GM12872 (cell line): ENCODE data around the gene BOC.

ENCODE experiments used
- TF ChIP-seq, protein P1 (sequence below): IDR thresholded peaks from 3 replicates; pipeline ENCODE4 v1.5.1; 2011; ENCODE audit warnings: low read depth, mild to moderate bottlenecking, low read length, moderate library complexity; ENCODE audit not compliant: insufficient read depth

Gene BOC

GRCh38 chr3:113312416-113312815, 101.1 kb downstream of the BOC start:
- TF ChIP-seq, protein P1, sequence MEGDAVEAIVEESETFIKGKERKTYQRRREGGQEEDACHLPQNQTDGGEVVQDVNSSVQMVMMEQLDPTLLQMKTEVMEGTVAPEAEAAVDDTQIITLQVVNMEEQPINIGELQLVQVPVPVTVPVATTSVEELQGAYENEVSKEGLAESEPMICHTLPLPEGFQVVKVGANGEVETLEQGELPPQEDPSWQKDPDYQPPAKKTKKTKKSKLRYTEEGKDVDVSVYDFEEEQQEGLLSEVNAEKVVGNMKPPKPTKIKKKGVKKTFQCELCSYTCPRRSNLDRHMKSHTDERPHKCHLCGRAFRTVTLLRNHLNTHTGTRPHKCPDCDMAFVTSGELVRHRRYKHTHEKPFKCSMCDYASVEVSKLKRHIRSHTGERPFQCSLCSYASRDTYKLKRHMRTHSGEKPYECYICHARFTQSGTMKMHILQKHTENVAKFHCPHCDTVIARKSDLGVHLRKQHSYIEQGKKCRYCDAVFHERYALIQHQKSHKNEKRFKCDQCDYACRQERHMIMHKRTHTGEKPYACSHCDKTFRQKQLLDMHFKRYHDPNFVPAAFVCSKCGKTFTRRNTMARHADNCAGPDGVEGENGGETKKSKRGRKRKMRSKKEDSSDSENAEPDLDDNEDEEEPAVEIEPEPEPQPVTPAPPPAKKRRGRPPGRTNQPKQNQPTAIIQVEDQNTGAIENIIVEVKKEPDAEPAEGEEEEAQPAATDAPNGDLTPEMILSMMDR: no peak

DNA sequence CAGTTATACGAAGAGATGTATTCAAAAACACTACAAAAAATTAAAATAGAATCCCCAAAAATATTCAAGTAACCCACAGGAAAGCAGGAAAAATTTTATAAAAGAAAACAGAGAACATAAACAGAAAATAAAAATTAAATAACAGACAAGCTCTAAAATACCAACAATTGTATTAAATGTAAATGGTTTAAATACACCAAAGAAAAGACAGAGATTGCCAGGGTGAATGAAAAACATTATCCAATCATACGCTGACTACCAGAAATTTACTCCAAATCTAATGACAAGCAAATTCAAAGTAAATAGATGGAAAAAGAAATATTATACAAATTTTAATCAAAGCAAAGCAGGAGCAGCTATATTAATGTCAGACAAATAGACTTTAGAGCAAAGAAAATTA, 103.6 kb downstream of the BOC start:
- TF ChIP-seq, protein P1: no peak

GRCh38 chr3:113329757-113330156, 118.4 kb downstream of the BOC start:
- TF ChIP-seq, protein P1: no peak

GRCh38 chr3:113330742-113331141, 119.4 kb downstream of the BOC start:
- TF ChIP-seq, protein P1: no peak

GRCh38 chr3:113331187-113331586, 119.8 kb downstream of the BOC start:
- TF ChIP-seq, protein P1: no peak
